Measurements from ENCODE around the gene FBXO40. TPM values are rescaled to one million over a fixed set of nuclear protein-coding genes. Genes with fewer than 3 reads are reported as not detected.

Gene FBXO40
- total and polyA plus RNA-seq, 2 of the 13 experiments (the other 11 are each of a cell fraction or from before 2014, with no cell fraction given): not detected

DNA sequence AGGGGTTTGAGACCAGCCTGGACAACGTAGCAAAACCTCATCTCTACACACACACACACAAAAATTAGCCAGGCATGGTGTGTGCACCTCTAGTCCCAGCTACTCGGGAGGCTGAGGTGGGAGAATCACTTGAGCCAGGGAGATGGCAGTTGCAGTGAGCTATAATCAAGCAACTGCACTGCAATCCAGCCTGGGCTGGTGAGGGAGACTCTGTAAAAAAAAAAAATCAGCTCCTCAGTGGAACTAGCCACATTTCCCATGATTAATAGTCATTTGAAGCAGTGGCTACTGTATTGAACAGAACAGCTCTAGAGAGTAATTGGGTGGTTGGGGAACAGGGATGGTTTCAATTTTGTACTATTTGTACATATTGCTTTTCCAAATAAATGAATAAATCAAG, 11.5 kb upstream of the FBXO40 start:
- 7% methylated on average over 2 of the region's 2 CpGs for WGBS (ENCODE audit: low lambda C conversion rate)
- H3K36me3 ChIP-seq (replicated peaks in 1 of 2; ENCODE audit: control insufficient read depth in 1 of 2, insufficient read depth in 2 of 2, low read length in 2 of 2): no peaks in the 10 kb centered on the region
- no peaks in the 10 kb centered on the region for H3K9me3 ChIP-seq (ENCODE audit: low read length)
- no peaks in the 10 kb centered on the region for H3K79me2 ChIP-seq (ENCODE audit: insufficient read depth, low read length)
- H3K4me1 ChIP-seq (ENCODE audit: insufficient read depth, low read length): no peaks in the 10 kb centered on the region
- TF ChIP-seq NFYC (CRISPR knock-in tag; IDR thresholded peaks at IDR 0.05): no peak
- TF ChIP-seq, protein P1, sequence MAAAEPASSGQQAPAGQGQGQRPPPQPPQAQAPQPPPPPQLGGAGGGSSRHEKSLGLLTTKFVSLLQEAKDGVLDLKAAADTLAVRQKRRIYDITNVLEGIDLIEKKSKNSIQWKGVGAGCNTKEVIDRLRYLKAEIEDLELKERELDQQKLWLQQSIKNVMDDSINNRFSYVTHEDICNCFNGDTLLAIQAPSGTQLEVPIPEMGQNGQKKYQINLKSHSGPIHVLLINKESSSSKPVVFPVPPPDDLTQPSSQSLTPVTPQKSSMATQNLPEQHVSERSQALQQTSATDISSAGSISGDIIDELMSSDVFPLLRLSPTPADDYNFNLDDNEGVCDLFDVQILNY (CRISPR knock-in tag; conservative IDR thresholded peaks at IDR 0.05): no peak
- ATAC-seq: no peak
- no peaks in the 10 kb centered on the region for H4K20me1 ChIP-seq (ENCODE audit: insufficient read depth, low read length)
- intact Hi-C loops (cut with micrococcal nuclease; ENCODE audit: unreplicated experiment) (no loop called here), in situ Hi-C loops (cut with HindIII; ENCODE audit: extremely low pct_ligation_motif_present, low pct_unique_long_range_greater_than_20kb) (no loop called here)
- H3K4me2 ChIP-seq (ENCODE audit: low read depth, low read length): no peak overlapping the region
- no peak overlapping the region for H2AFZ ChIP-seq (ENCODE audit: low read length)
- no peak overlapping the region for H3K27ac ChIP-seq (ENCODE audit: extremely low read length, insufficient read depth, low read length)
- ChIA-PET CTCF (ENCODE audit: low intra/inter-chr PET ratio, low total read pairs) (no interaction called here), POLR2A (no interaction called here)
- no peak for DNase-seq (ENCODE audit: low spot score)
- no TSS peak for BruUV-seq (replicated peaks)
- H3K9ac ChIP-seq (ENCODE audit: insufficient read depth, low read depth, low read length): no peak overlapping the region
- H3K27me3 ChIP-seq (ENCODE audit: control insufficient read depth in 1 of 2, insufficient read depth in 2 of 2, low read length in 2 of 2): no peaks in the 10 kb centered on the region; a peak in 1 of 5 replicates
- FAIRE-seq: no peak
- H3K4me3 ChIP-seq (replicated peaks in 1 of 3; ENCODE audit: insufficient read depth in 1 of 3, low read depth in 2 of 3, low read length in 3 of 3): no peak overlapping the region

DNA sequence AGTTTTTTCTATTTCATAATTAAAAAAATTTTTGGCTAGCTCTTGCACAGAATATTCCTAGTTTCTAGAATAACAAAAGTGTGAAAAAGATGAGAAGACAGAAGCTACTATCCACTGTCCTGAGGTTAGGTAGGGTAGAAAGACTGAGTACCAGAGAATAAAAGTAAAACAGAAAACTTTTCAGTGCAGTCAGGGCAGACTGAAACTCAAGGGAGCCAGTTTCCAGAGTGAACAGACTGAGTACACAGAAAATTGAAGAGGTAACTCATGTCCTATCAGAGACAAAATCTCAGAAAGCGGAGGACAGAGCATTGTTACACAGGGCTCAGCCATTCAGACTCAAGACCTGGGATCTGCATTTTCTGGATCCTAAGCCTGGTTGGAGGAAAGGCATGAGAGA, 8.8 kb upstream of the FBXO40 start:
- H3K79me2 ChIP-seq (ENCODE audit: insufficient read depth, low read length): no peaks in the 10 kb centered on the region
- no peak for ATAC-seq
- H3K9me3 ChIP-seq (ENCODE audit: low read length): no peaks in the 10 kb centered on the region
- no peak for DNase-seq (ENCODE audit: low spot score)
- in situ Hi-C loops (cut with HindIII; ENCODE audit: extremely low pct_ligation_motif_present, low pct_unique_long_range_greater_than_20kb): no loop called here
- no peak overlapping the region for H3K4me2 ChIP-seq (ENCODE audit: low read depth, low read length)
- H3K36me3 ChIP-seq (replicated peaks in 1 of 2; ENCODE audit: control insufficient read depth in 1 of 2, insufficient read depth in 2 of 2, low read length in 2 of 2): no peaks in the 10 kb centered on the region
- no peak overlapping the region for H3K27ac ChIP-seq (ENCODE audit: extremely low read length, insufficient read depth, low read length)
- ChIA-PET CTCF (ENCODE audit: low intra/inter-chr PET ratio, low total read pairs) (no interaction called here), POLR2A (no interaction called here)
- FAIRE-seq: no peak
- H3K27me3 ChIP-seq (ENCODE audit: control insufficient read depth in 1 of 2, insufficient read depth in 2 of 2, low read length in 2 of 2): no peaks in the 10 kb centered on the region; a peak in 1 of 5 replicates
- no peak overlapping the region for H3K4me3 ChIP-seq (replicated peaks in 1 of 3; ENCODE audit: insufficient read depth in 1 of 3, low read depth in 2 of 3, low read length in 3 of 3)
- H2AFZ ChIP-seq (ENCODE audit: low read length): no peak overlapping the region
- no peaks in the 10 kb centered on the region for H4K20me1 ChIP-seq (ENCODE audit: insufficient read depth, low read length)
- no peaks in the 10 kb centered on the region for H3K4me1 ChIP-seq (ENCODE audit: insufficient read depth, low read length)
- intact Hi-C loops (cut with micrococcal nuclease; ENCODE audit: unreplicated experiment): no loop called here
- WGBS (ENCODE audit: low lambda C conversion rate): 25% methylated on average over 1 of the region's 1 CpG
- H3K9ac ChIP-seq (ENCODE audit: insufficient read depth, low read depth, low read length): no peak overlapping the region
- no TSS peak for BruUV-seq (replicated peaks)
- no peak for TF ChIP-seq ZNF678 (CRISPR knock-in tag; IDR thresholded peaks at IDR 0.05)
- TF ChIP-seq MIER3 (CRISPR knock-in tag; IDR thresholded peaks at IDR 0.05; ENCODE audit: borderline replicate concordance): no peak
- TF ChIP-seq, protein P2, sequence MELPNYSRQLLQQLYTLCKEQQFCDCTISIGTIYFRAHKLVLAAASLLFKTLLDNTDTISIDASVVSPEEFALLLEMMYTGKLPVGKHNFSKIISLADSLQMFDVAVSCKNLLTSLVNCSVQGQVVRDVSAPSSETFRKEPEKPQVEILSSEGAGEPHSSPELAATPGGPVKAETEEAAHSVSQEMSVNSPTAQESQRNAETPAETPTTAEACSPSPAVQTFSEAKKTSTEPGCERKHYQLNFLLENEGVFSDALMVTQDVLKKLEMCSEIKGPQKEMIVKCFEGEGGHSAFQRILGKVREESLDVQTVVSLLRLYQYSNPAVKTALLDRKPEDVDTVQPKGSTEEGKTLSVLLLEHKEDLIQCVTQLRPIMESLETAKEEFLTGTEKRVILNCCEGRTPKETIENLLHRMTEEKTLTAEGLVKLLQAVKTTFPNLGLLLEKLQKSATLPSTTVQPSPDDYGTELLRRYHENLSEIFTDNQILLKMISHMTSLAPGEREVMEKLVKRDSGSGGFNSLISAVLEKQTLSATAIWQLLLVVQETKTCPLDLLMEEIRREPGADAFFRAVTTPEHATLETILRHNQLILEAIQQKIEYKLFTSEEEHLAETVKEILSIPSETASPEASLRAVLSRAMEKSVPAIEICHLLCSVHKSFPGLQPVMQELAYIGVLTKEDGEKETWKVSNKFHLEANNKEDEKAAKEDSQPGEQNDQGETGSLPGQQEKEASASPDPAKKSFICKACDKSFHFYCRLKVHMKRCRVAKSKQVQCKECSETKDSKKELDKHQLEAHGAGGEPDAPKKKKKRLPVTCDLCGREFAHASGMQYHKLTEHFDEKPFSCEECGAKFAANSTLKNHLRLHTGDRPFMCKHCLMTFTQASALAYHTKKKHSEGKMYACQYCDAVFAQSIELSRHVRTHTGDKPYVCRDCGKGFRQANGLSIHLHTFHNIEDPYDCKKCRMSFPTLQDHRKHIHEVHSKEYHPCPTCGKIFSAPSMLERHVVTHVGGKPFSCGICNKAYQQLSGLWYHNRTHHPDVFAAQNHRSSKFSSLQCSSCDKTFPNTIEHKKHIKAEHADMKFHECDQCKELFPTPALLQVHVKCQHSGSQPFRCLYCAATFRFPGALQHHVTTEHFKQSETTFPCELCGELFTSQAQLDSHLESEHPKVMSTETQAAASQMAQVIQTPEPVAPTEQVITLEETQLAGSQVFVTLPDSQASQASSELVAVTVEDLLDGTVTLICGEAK (IDR thresholded peaks at IDR 0.05): no peak
- TF ChIP-seq, protein P2 (CRISPR knock-in tag; IDR thresholded peaks at IDR 0.05): no peak
- TF ChIP-seq ZNF24 (IDR thresholded peaks at IDR 0.05): no peak
- no peak for TF ChIP-seq NFRKB (IDR thresholded peaks at IDR 0.05)
- no peak for TF ChIP-seq ZNF614 (CRISPR knock-in tag; IDR thresholded peaks at IDR 0.05; ENCODE audit: borderline replicate concordance)

Data from HepG2 (cell line).